Tibial nerve (tissue), 4 donors: ENCODE data around the gene ATP13A2.

Experiments used
- CTCF ChIP-seq, 5 experiments: fragments of 200-600 bp in 3 of 5; fragments of 450-650 bp in 2 of 5; sonication (generic) in 3 of 5; IDR thresholded peaks; one replicate each; pipeline ENCODE4 v1.5.1; 2016 to 2019; ENCODE audit warnings: antibody characterized with exemption in 5 of 5, mild to moderate bottlenecking in 3 of 5, moderate library complexity in 2 of 5
- EP300 ChIP-seq, 2 donors: sonication (generic); formaldehyde crosslinking; IDR thresholded peaks; one replicate each; pipeline ENCODE4 v1.6.1; 2017; ENCODE audit warnings: antibody characterized with exemption in 2 of 2, mild to moderate bottlenecking in 1 of 2
- POLR2A ChIP-seq, 2 donors: fragments of 450-650 bp; IDR thresholded peaks; one replicate each; pipeline ENCODE4 v1.6.1; 2017; ENCODE audit warnings: antibody characterized with exemption in 2 of 2, mild to moderate bottlenecking in 2 of 2, moderate library complexity in 2 of 2

DNA sequence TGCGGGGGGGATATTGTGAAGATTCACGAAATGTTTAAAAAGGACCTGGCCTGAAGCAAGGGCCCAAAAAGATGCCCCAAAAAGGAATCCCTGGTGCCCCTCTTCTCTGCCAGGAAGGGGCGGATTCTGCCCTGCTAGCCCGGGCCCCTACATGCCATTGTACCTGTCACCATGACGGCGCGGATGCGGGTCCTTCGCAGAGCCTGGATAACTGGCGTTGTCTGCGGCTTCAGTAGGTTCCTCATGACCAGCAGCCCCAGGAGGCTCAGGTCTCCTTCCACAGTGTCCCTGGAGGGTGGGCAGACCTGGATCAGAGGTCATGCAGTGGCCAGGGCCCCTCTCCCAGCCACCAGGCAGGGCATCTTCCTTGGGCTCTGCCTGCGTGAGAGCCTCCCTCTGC, 20.2 kb downstream of the ATP13A2 start:
- TF ChIP-seq CTCF (IDR thresholded peaks at IDR 0.05) (no peak), POLR2A (IDR thresholded peaks at IDR 0.05) (no peak), EP300 (IDR thresholded peaks at IDR 0.05) (no peak)
